ENCODE measurements around the gene TTC36.

- no peak for TF ChIP-seq CTCF (IDR thresholded peaks at IDR 0.05; ENCODE audit: poor library complexity)
- TF ChIP-seq EZH2 (IDR thresholded peaks at IDR 0.05; ENCODE audit: borderline replicate concordance): no peak
- TF ChIP-seq EZH2phosphoT487 (IDR thresholded peaks at IDR 0.05; ENCODE audit: low read depth, severe bottlenecking, unreplicated experiment): no peak
These were observed at the start of gene TTC36 for GRCh38 chr11:118527109-118527508.
